22Rv1 (cell line): ENCODE data around the gene NTN1.

Source experiments
- H3K27ac ChIP-seq: fragments of 450-650 bp; 2 replicates; pipeline ENCODE4 v1.5.1; 2017
- ZFX ChIP-seq: fragments of 450-650 bp; IDR thresholded peaks from 2 replicates; pipeline ENCODE4 v1.6.1; 2017; ENCODE audit warnings: antibody characterized with exemption, borderline replicate concordance
- TF ChIP-seq, protein P1 (sequence below): fragments of 450-650 bp; IDR thresholded peaks from 2 replicates; pipeline ENCODE4 v1.5.1; 2017; ENCODE audit warnings: mild to moderate bottlenecking

Gene NTN1

DNA sequence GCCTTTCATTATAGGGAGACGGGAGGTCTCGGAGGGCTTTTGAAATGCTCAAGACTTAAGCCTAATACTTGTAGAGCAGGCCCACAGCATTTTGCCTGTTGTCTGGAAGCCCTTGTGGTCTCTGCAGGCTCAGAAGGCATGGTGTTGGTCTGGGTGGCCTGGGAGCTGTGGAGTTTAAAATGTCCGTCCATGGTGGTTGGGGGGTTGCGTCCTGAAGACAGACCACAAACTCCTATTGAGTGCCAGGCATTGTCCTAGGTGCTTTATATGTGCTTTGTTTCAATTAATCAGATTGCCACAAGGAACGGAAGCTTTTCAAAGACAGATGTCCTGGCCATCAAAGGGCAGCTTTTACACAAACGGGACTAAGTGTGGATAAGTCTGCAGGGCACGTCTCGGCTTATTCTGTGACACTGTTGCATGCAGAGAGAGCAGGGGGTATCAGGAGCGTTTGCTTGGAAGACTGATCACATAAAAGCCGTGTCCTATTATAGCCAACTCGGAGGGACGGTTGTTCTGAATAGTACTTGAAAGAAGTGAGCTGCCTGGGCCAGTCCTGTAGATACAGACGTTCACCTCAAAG, 7.8 kb downstream of the NTN1 start:
- H3K27ac ChIP-seq = no peak overlapping the region
- TF ChIP-seq ZFX = no peak
- TF ChIP-seq, protein P1, sequence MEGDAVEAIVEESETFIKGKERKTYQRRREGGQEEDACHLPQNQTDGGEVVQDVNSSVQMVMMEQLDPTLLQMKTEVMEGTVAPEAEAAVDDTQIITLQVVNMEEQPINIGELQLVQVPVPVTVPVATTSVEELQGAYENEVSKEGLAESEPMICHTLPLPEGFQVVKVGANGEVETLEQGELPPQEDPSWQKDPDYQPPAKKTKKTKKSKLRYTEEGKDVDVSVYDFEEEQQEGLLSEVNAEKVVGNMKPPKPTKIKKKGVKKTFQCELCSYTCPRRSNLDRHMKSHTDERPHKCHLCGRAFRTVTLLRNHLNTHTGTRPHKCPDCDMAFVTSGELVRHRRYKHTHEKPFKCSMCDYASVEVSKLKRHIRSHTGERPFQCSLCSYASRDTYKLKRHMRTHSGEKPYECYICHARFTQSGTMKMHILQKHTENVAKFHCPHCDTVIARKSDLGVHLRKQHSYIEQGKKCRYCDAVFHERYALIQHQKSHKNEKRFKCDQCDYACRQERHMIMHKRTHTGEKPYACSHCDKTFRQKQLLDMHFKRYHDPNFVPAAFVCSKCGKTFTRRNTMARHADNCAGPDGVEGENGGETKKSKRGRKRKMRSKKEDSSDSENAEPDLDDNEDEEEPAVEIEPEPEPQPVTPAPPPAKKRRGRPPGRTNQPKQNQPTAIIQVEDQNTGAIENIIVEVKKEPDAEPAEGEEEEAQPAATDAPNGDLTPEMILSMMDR = no peak

DNA sequence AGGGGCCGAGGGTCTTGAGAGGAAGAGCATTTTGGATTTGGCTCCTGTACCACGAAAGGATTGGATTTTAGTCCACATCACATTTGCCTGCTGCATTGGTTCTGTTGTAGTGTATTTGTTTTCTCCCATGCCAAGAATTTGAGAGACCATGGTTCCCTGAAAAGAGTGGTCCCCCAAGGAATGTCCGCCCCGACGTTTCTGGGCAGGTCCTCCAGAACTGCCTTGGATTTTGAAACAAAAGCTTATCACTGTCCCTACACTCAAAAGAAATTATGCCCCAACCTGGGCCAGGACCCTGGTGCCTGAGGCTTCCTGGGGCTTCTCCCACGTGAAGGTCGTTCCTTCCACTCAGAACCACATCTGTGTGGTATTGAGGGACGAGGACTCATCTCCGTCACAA, 10.8 kb downstream of the NTN1 start:
- H3K27ac ChIP-seq = no peak overlapping the region
- TF ChIP-seq, protein P1 = no peak
- TF ChIP-seq ZFX = no peak

DNA sequence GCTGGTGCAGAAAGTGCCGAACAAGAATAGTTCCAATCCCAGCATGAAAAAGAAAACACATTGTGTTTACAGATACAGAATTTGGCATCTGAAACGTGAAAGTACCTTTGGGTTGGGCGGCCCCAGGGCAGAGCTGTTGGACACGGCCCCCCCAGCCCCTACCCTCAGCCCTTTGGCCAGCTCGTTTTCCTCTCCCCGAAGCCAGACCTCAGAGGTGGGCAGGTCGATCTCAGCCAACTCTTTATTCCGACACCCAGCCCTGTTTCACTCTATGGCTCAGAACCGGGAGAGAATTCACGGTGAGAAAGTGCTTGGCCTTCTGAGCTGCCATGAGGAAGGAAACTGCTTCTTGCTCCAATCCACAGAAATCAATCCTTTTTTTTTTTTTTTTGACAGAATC, 11.3 kb downstream of the NTN1 start:
- TF ChIP-seq ZFX = no peak
- TF ChIP-seq, protein P1 = no peak
- no peak overlapping the region for H3K27ac ChIP-seq

DNA sequence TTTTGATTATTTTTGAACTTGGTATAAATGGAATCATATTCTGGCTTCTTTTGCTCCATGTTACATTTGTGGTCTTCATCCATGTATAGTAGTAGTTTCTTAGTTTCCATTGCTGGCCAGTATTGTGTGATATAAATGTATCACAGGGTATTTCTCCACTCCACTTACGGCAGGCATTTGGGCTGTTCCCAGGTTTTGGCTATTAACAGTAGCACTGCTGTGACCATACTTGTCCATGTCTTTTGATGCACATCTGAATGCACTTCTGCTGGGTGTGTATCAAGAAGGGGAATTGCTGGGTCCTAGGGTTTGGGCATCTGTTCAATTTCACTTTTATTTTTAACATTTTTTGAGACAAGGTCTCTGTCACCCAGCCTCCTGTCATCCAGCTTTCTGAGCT, 13.9 kb downstream of the NTN1 start:
- TF ChIP-seq, protein P1 = no peak
- TF ChIP-seq ZFX = no peak
- H3K27ac ChIP-seq = no peak overlapping the region

DNA sequence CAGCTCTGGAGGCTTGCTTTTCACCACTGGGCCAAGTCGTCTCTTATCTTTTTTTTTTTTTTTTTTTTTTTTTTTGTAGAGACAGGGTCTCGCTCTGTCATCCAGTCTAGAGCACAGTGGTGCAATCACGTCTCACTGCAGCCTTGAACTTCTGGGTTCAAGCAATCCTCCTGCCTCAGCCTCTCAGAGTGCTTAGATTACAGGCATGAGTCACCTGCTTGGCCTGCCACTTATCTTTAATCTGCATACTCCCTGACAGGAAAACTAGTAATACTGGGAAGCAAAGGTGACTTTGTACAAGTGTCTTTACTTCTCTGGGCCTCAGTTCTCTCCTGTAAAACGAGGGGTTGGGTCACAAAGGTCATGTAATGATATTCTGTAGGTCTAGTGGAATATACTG, 15.0 kb downstream of the NTN1 start:
- TF ChIP-seq ZFX = no peak
- TF ChIP-seq, protein P1 = no peak

DNA sequence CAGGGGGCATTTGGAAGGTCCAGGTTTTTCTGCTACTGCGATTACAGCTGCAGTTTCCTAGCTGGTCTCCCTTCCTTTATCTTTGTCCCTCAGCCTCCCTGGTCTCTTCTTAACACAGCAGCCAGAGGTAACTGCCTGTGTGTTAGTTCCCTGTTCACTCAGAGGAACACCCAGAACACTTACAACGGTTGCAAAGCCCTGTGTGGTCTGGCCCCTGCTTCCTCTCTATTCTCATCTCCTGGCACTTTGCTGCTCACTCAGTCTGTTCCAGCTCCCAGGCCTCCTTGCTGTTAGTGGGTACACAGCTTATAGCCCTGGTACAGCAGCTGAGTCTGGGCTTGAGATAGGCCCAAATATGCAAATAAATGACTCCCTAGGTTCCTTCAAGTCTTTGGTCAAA, 16.4 kb downstream of the NTN1 start:
- no peak for TF ChIP-seq ZFX
- TF ChIP-seq, protein P1 = no peak
- H3K27ac ChIP-seq = no peak overlapping the region

More for the DNA sequence above, 15.0 kb downstream of the NTN1 start:
- no peak overlapping the region for H3K27ac ChIP-seq

DNA sequence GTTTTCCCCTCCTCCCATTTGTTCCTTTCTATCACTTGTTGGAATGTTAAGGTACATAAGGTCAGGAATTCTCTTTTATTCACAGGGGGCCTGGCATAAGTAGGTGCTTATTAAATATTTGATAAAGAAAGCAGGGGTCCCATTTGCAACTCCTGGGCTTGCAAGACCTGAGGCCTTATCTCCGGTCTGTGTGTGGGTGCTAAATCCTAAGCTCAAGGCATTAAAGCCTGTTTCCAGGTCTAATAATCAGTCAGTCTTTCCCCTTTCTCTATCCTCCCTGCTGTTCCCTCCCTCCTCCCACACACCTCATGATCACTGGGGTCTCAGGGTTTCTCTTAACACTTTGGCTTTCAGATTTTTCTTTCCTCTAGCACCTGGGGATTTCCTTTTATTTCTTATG, 17.1 kb downstream of the NTN1 start:
- H3K27ac ChIP-seq = no peak overlapping the region
- TF ChIP-seq, protein P1 = no peak
- TF ChIP-seq ZFX = no peak
